Measurements from ENCODE around the gene SIPA1L3.

- no peak for TF ChIP-seq CTCF (IDR thresholded peaks at IDR 0.05; ENCODE audit: low read depth, low read length)
- TF ChIP-seq POLR2A (IDR thresholded peaks at IDR 0.05; ENCODE audit: extremely low read depth, insufficient read length): no peak
Observed at GRCh38 chr19:38199340-38199739, 292.3 kb downstream of the SIPA1L3 start.

Measured in NB4 (cell line).